K562 (cell line): ENCODE measurements around the gene PLCG2. TPM values are rescaled to one million over a fixed set of nuclear protein-coding genes. Genes with fewer than 3 reads are reported as not detected.

Experiments used
- CBFA2T2 ChIP-seq: fragments of 450-650 bp; conservative IDR thresholded peaks from 2 replicates; pipeline ENCODE4 v1.6.1; 2017; ENCODE audit warnings: mild to moderate bottlenecking
- CTCF ChIP-seq, 3 experiments: IDR thresholded peaks in 2 of 3; conservative IDR thresholded peaks in 1 of 3; 2 replicates each; pipeline ENCODE4 v1.5.1; 2011 to 2012; ENCODE audit warnings: low read length in 3 of 3, mild to moderate bottlenecking in 3 of 3, control low read depth in 2 of 3, improper control_type of control experiment in 1 of 3, inconsistent platforms in 1 of 3, low read depth in 1 of 3, mixed read lengths in 1 of 3, moderate library complexity in 1 of 3; ENCODE audit not compliant: insufficient read depth in 2 of 3
- ETV6 ChIP-seq, 3 experiments: fragments of 150-350 bp in 1 of 3; sonication (generic) in 1 of 3; formaldehyde crosslinking in 1 of 3; IDR thresholded peaks; 2 replicates each; pipeline versions ENCODE4 v1.6.1 to v1.8.0; 2014 to 2022; ENCODE audit warnings: borderline replicate concordance in 2 of 3, low read depth in 2 of 3, antibody characterized with exemption in 1 of 3, low read length in 1 of 3, mild to moderate bottlenecking in 1 of 3, missing genetic modification reagents in 1 of 3
- FOS ChIP-seq: IDR thresholded peaks from 3 replicates; pipeline ENCODE4 v1.6.1; 2011; ENCODE audit not compliant: insufficient read length; ENCODE audit errors: extremely low read depth
- FOXJ2 ChIP-seq: fragments of 200-800 bp; sonication (Bioruptor generic); IDR thresholded peaks from 2 replicates; pipeline ENCODE4 v1.6.1; 2016; ENCODE audit warnings: missing genetic modification characterization, missing compliant biosample characterization
- GTF2B ChIP-seq: IDR thresholded peaks from 2 replicates; pipeline ENCODE4 v1.6.1; 2011; ENCODE audit not compliant: insufficient read length; ENCODE audit errors: extremely low read depth
- MAFF ChIP-seq: IDR thresholded peaks from 2 replicates; pipeline ENCODE4 v1.6.1; 2012; ENCODE audit warnings: low read length, improper control_type of control experiment
- NFE2L1 ChIP-seq: fragments of 450-650 bp; IDR thresholded peaks from 2 replicates; pipeline ENCODE4 v1.6.1; 2016; ENCODE audit warnings: missing genetic modification characterization, low read depth, mild to moderate bottlenecking, missing compliant biosample characterization, moderate library complexity, borderline replicate concordance
- OTX1 ChIP-seq: fragments of 450-650 bp; formaldehyde crosslinking; IDR thresholded peaks from 2 replicates; pipeline ENCODE4 v1.4.0; 2022; ENCODE audit warnings: mild to moderate bottlenecking
- RERE ChIP-seq: sonication (generic); formaldehyde crosslinking; IDR thresholded peaks from 2 replicates; pipeline ENCODE4 v1.8.0; 2023; ENCODE audit warnings: missing genetic modification reagents, mild to moderate bottlenecking, borderline replicate concordance
- TEAD4 ChIP-seq, 2 experiments: sonication (generic) in 1 of 2; formaldehyde crosslinking in 1 of 2; IDR thresholded peaks; 2 replicates each; pipeline versions ENCODE4 v1.6.1 to v1.8.0; 2012 to 2022; ENCODE audit warnings: borderline replicate concordance in 1 of 2, inconsistent platforms in 1 of 2, low read length in 1 of 2, mild to moderate bottlenecking in 1 of 2, missing genetic modification reagents in 1 of 2
- ZC3H8 ChIP-seq: fragments of 450-650 bp; IDR thresholded peaks from 2 replicates; pipeline ENCODE4 v1.6.1; 2017
- ZNF41 ChIP-seq: fragments of 250-450 bp; sonication (Bioruptor Pico); conservative IDR thresholded peaks from 2 replicates; pipeline ENCODE4 v1.4.0; 2020; ENCODE audit warnings: mild to moderate bottlenecking
- polyA plus RNA-seq, 8 experiments: library from polyadenylated mRNA; depleted of rRNA in 4 of 8; stranded (reverse) in 5 of 8; unstranded in 3 of 8; fragments of >200 nt; fragmentation: Nextera tagmentation in 2 of 8; fragmentation: Illumina TruSeq in 1 of 8; extraction: Ambion mirVana in 2 of 8; extraction: Trizol in 1 of 8; gene quantifications; 2 replicates each; pipeline versions ENCODE4 v1.2.1 to v1.2.3, GENCODE V29; 2011 to 2014; ENCODE audit warnings: inconsistent platforms in 1 of 8, missing spikeins in 1 of 8
- total RNA-seq, 7 experiments: library from RNA; depleted of rRNA in 6 of 7; stranded (reverse); fragments of >200 nt in 6 of 7; fragmentation: Illumina TruSeq in 2 of 7; extraction: Trizol in 2 of 7; gene quantifications; 2 replicates each; pipeline versions ENCODE4 v1.2.1 to v1.2.3, GENCODE V29; 2011 to 2021; ENCODE audit warnings: low replicate concordance in 1 of 7
- TF ChIP-seq, protein P1 (sequence below), 2 experiments: IDR thresholded peaks in 1 of 2; conservative IDR thresholded peaks in 1 of 2; 2 replicates each; pipeline ENCODE4 v1.6.1; 2016; ENCODE audit warnings: low read depth in 2 of 2, mild to moderate bottlenecking in 1 of 2, missing compliant biosample characterization in 1 of 2, missing genetic modification characterization in 1 of 2, moderate library complexity in 1 of 2

PLCG2 gene
- total and polyA plus RNA-seq, 9 of the 15 experiments (the other 6 are each of a cell fraction or from before 2014, with no cell fraction given), result 0.94 to 7.1 (median 3.1) TPM

DNA sequence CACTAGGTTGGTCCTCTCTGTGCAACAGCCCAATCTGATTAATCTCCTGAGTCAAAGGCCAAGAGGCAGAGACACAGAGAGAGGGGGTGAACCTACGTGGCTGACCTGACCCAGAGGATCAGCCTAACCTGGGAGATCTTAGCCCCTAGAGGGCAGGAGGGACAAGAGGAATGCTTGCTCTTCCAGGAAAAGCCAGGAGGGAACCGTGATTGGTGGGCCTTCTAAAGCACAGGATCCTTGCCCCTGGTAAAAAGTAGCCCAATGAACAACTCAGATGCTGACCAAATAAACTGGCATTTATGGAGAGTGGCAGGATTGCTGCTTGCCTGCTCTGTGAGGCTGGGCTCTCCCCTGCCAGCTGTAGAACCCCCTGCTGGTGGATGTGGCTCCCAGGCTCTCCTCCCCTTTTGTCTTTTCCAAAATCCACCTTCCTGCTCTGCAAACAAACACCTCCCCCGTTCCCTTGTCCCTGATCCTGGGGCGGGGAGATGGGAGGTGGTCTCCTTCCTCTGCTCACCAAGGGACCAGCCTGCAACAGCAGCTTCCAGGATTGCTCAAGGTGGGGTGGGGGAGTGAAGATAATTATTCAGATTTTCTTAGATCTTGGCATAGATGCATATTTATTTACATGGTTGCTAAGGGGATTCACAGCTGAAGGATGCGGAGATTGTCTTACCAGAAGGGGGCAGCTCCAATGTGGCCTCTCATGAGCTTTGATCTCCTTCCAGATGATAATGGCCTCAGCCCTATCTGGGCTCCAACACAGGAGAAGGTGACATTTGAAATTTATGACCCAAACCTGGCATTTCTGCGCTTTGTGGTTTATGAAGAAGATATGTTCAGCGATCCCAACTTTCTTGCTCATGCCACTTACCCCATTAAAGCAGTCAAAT lies 160.3 kb downstream of the PLCG2 start (continued):
- TF ChIP-seq RERE (CRISPR knock-in tag) (no peak), OTX1 (no peak), ZC3H8 (no peak), TEAD4 (IDR thresholded peaks at IDR 0.05; ENCODE audit: low read length) (peak; percentile 54; the same call in 1 of the 2 replicates), TEAD4 (CRISPR knock-in tag; IDR thresholded peaks at IDR 0.05; ENCODE audit: borderline replicate concordance) (no peak), GTF2B (no peak), ETV6 (IDR thresholded peaks at IDR 0.05; ENCODE audit: borderline replicate concordance in 1 of 2, low read depth in 2 of 2, low read length in 1 of 2) (no peak), ETV6 (CRISPR knock-in tag; IDR thresholded peaks at IDR 0.05; ENCODE audit: borderline replicate concordance) (no peak), CBFA2T2 (no peak), CTCF (IDR thresholded peaks at IDR 0.05 in 2 of 3, conservative IDR thresholded peaks at IDR 0.05 in 1 of 3; ENCODE audit: insufficient read depth in 2 of 3, low read depth in 1 of 3, low read length in 3 of 3) (peak in 1 of 3 experiments; percentile 36; a peak in 2 of 6 replicates), ZNF41 (CRISPR knock-in tag) (no peak), FOS (no peak), MAFF (no peak), FOXJ2 (tag) (no peak), NFE2L1 (tag) (no peak)
- TF ChIP-seq, protein P1, sequence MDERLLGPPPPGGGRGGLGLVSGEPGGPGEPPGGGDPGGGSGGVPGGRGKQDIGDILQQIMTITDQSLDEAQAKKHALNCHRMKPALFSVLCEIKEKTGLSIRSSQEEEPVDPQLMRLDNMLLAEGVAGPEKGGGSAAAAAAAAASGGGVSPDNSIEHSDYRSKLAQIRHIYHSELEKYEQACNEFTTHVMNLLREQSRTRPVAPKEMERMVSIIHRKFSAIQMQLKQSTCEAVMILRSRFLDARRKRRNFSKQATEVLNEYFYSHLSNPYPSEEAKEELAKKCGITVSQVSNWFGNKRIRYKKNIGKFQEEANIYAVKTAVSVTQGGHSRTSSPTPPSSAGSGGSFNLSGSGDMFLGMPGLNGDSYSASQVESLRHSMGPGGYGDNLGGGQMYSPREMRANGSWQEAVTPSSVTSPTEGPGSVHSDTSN (CRISPR knock-in tag; IDR thresholded peaks at IDR 0.05; ENCODE audit: low read depth), result no peak
- TF ChIP-seq, protein P1 (tag; conservative IDR thresholded peaks at IDR 0.05; ENCODE audit: low read depth), result peak; percentile 40; the same call in 1 of the 2 replicates
